GM23338 (cell line): ENCODE results near the gene SLC44A1.

ENCODE experiments used
- EZH2 ChIP-seq: fragments of 200-600 bp; sonication (generic); IDR thresholded peaks from one replicate; pipeline ENCODE4 v1.8.0; 2017; ENCODE audit warnings: antibody characterized with exemption, mild to moderate bottlenecking, low read depth; ENCODE audit not compliant: unreplicated experiment
- JUNB ChIP-seq: IDR thresholded peaks from one replicate; pipeline ENCODE4 v1.6.1; 2016; ENCODE audit warnings: antibody characterized with exemption; ENCODE audit not compliant: unreplicated experiment
- POLR2AphosphoS5 ChIP-seq: IDR thresholded peaks from 2 replicates; pipeline ENCODE4 v1.6.1; 2016; ENCODE audit warnings: antibody characterized with exemption, low read depth
- ZNF462 ChIP-seq: fragments of 250-450 bp; sonication (Bioruptor Pico); IDR thresholded peaks from 2 replicates; pipeline ENCODE4 v1.5.0; 2020; ENCODE audit warnings: mild to moderate bottlenecking, moderate library complexity
- TF ChIP-seq, protein P1 (sequence below), 2 experiments: fragments of 200-600 bp in 1 of 2; sonication (generic) in 1 of 2; conservative IDR thresholded peaks; 2 replicates each; pipeline versions ENCODE4 v1.5.1 to v1.6.1; 2016 to 2017; ENCODE audit warnings: antibody characterized with exemption in 2 of 2, low read depth in 2 of 2, mild to moderate bottlenecking in 2 of 2, moderate library complexity in 1 of 2
- TF ChIP-seq, protein P2 (sequence below): IDR thresholded peaks from 2 replicates; pipeline ENCODE4 v1.6.1; 2016; ENCODE audit warnings: antibody characterized with exemption
- TF ChIP-seq, protein P3 (sequence below): IDR thresholded peaks from one replicate; pipeline ENCODE4 v1.6.1; 2018; ENCODE audit warnings: antibody characterized with exemption; ENCODE audit not compliant: unreplicated experiment

DNA sequence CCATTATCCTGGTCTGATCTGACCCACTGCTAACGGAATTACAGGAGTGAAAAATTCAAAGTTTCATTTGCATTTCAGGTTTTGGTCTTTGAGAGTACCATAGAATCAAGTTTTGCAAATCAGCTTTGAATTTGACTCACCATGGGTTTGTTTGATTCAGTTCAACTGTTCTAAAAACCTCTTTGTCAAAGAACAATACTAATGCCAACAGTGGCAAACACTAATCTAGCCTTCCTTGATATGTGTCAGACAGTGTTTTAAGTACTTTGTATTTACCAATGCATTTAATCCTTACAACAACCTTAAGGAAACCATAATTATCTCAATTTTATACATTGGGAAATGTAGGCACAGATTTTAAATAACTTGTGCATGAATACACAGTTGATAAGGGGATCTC lies 193.3 kb downstream of the SLC44A1 start:
- TF ChIP-seq POLR2AphosphoS5 (no peak), EZH2 (no peak), ZNF462 (no peak), JUNB (no peak)
- TF ChIP-seq, protein P1, sequence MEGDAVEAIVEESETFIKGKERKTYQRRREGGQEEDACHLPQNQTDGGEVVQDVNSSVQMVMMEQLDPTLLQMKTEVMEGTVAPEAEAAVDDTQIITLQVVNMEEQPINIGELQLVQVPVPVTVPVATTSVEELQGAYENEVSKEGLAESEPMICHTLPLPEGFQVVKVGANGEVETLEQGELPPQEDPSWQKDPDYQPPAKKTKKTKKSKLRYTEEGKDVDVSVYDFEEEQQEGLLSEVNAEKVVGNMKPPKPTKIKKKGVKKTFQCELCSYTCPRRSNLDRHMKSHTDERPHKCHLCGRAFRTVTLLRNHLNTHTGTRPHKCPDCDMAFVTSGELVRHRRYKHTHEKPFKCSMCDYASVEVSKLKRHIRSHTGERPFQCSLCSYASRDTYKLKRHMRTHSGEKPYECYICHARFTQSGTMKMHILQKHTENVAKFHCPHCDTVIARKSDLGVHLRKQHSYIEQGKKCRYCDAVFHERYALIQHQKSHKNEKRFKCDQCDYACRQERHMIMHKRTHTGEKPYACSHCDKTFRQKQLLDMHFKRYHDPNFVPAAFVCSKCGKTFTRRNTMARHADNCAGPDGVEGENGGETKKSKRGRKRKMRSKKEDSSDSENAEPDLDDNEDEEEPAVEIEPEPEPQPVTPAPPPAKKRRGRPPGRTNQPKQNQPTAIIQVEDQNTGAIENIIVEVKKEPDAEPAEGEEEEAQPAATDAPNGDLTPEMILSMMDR (conservative IDR thresholded peaks at IDR 0.05; ENCODE audit: low read depth in 2 of 2): no peak
- TF ChIP-seq, protein P2, sequence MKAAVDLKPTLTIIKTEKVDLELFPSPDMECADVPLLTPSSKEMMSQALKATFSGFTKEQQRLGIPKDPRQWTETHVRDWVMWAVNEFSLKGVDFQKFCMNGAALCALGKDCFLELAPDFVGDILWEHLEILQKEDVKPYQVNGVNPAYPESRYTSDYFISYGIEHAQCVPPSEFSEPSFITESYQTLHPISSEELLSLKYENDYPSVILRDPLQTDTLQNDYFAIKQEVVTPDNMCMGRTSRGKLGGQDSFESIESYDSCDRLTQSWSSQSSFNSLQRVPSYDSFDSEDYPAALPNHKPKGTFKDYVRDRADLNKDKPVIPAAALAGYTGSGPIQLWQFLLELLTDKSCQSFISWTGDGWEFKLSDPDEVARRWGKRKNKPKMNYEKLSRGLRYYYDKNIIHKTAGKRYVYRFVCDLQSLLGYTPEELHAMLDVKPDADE: no peak
- TF ChIP-seq, protein P3, sequence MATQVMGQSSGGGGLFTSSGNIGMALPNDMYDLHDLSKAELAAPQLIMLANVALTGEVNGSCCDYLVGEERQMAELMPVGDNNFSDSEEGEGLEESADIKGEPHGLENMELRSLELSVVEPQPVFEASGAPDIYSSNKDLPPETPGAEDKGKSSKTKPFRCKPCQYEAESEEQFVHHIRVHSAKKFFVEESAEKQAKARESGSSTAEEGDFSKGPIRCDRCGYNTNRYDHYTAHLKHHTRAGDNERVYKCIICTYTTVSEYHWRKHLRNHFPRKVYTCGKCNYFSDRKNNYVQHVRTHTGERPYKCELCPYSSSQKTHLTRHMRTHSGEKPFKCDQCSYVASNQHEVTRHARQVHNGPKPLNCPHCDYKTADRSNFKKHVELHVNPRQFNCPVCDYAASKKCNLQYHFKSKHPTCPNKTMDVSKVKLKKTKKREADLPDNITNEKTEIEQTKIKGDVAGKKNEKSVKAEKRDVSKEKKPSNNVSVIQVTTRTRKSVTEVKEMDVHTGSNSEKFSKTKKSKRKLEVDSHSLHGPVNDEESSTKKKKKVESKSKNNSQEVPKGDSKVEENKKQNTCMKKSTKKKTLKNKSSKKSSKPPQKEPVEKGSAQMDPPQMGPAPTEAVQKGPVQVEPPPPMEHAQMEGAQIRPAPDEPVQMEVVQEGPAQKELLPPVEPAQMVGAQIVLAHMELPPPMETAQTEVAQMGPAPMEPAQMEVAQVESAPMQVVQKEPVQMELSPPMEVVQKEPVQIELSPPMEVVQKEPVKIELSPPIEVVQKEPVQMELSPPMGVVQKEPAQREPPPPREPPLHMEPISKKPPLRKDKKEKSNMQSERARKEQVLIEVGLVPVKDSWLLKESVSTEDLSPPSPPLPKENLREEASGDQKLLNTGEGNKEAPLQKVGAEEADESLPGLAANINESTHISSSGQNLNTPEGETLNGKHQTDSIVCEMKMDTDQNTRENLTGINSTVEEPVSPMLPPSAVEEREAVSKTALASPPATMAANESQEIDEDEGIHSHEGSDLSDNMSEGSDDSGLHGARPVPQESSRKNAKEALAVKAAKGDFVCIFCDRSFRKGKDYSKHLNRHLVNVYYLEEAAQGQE: no peak
